GM18508 (cell line): ENCODE measurements around the gene NLRX1.
"Not testable (repeated sequence)": the region's sequence is repeated elsewhere in the genome, so short reads cannot be mapped to it uniquely, and the experiment has no call there.

Source experiments
- ATAC-seq: cut with Tn5 transposase; IDR thresholded peaks from one replicate; pipeline ENCODE4 v1.9.1; 2021; ENCODE audit warnings: moderate number of reproducible peaks; ENCODE audit not compliant: insufficient read depth, unreplicated experiment

Gene NLRX1

DNA sequence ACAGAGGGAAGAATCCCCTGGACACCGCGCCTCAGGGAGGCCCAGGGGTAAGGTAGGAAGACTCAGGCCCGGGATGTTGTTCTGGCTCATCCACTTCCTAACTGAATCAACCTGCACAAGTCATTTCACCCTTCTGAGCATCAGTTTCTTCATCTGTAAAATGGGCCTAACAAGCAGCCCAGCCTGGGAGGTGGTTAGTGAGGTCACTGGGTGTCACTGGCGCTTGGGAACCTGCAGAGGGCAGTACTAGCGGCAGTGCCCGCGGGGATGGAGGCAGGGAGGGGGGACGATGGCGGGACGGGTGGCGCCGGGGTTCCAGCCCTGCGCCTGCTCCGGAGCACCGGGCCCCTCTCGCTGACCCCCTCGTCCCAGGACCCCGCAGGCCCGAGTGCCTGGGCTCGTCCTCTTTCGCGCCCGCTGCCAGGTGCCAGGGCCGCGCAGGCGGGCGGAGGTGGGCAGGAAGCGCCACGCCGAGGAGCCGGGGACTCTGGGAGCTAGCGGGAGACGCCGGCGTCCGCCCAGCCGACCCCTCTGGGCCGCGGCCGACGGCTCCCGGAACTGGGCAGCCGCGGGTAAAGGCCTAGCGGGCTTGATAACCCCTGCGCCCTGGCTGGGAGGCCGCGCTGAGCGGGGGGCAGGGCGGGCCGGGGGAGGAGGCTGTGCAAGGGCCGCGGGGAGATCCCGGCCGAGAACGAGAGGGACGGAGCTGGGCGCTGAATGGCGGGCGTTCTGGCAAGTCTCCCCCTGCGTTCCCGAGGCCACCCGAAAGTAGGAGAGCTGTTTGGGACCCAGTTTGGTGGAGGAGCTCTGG lies at the start of gene NLRX1:
Gene NLRX1, plus strand, starts transcription at position 255 of the 811 bp plus-strand sequence. CDS start 2,679 bp downstream, outside the sequence.
- no peak for ATAC-seq

- no peak for ATAC-seq
Measured at GRCh38 chr11:119118946-119119345, 49.6 kb upstream of the NLRX1 start.

DNA sequence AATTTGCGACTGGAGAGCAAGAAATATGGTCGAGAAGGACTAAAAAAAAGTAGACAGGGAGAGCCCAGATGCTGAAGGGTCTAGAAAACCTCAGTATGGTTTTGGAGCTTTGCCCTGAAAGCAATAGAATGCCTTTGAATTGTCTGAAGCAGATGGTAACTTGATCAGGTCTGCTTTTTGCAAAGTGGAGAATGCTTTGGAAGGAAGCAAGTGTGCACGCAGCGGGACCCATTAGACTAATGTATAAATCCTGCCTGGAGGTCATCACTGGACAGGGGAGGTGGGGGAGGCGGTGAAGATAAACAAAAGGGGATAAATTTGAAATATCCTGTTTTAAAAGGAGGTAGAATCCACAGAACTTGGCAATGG lies 47.9 kb upstream of the NLRX1 start:
- ATAC-seq = no peak

DNA sequence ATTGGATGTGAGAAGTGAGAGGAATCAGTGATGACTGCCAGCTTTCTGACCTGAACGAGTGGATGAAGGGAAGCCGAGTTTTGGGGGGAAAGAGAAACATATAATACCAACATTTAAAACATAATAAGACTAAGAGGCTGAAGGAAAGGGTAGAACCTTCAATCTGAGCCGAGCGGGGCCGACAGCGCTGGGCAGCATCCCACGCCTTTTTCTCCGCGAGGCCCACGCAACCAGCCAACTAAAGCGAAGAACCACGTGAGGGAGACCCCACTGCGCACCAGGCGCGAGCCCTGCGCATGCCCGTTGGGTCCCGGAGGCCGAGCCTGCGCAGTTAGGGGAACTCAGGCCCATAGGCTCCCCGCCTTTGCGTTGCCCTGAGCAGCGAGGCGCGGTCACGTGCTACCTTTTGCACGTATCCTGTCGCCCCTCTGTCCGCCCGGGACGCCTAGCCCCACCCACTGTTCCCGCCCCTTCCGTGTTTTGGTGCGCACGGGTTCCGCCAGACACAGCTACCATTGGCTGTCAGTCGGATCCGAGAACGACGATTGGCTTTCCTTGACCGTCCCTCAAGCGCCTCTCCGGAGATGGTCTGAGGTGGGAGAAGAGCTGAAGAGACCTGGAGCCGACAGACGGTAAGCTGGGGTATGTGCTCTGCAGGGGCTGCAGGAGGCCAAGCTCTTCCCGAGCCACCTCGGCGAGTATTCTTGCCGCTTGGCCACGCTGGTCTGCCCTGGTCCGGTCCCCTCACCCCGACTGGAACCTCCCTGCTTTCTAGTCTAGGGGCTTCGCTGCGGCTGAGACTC lies 47.3 kb upstream of the NLRX1 start, which contains the start of gene HINFP:
Gene HINFP, plus strand, starts transcription at position 573 of the 803 bp plus-strand sequence. CDS start 5,365 bp downstream, outside the sequence.
- ATAC-seq = peak; percentile 68

- ATAC-seq = peak; percentile 8
Measured at GRCh38 chr11:119121811-119122124, 46.8 kb upstream of the NLRX1 start.

GRCh38 chr11:119125821-119126220 lies 42.7 kb upstream of the NLRX1 start:
- no peak for ATAC-seq

DNA sequence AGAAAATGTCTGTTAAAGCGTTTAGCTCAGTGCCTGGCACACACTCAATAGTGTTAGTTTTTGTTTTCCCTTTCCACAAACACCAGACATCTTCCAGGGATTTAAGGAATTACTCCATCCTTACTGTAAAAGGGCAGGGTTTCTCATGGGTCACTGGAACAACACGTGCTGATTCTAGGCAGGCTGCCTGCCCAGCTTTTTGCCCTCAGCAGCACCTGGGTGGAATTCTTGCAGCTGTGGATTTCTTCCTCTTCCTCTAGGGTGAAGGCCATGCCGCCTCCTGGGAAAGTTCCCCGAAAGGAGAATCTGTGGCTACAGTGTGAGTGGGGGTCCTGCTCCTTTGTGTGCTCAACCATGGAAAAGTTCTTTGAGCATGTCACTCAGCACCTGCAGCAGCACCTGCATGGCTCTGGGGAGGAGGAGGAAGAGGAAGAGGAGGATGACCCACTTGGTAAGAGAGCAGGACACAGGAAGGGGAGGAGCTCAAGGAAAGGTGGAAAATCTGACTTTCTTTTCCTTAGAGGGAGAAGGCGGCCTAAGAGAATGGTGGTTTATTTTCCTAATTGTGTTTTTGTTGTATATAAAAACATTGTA lies 41.8 kb upstream of the NLRX1 start:
- no peak for ATAC-seq

- ATAC-seq = no peak
Measured at GRCh38 chr11:119130662-119131061, 37.9 kb upstream of the NLRX1 start.

GRCh38 chr11:119134389-119134978 lies 34.0 kb upstream of the NLRX1 start:
- ATAC-seq = no peak

- ATAC-seq = not testable (repeated sequence)
Measured at GRCh38 chr11:119139276-119139675, 29.2 kb upstream of the NLRX1 start.

DNA sequence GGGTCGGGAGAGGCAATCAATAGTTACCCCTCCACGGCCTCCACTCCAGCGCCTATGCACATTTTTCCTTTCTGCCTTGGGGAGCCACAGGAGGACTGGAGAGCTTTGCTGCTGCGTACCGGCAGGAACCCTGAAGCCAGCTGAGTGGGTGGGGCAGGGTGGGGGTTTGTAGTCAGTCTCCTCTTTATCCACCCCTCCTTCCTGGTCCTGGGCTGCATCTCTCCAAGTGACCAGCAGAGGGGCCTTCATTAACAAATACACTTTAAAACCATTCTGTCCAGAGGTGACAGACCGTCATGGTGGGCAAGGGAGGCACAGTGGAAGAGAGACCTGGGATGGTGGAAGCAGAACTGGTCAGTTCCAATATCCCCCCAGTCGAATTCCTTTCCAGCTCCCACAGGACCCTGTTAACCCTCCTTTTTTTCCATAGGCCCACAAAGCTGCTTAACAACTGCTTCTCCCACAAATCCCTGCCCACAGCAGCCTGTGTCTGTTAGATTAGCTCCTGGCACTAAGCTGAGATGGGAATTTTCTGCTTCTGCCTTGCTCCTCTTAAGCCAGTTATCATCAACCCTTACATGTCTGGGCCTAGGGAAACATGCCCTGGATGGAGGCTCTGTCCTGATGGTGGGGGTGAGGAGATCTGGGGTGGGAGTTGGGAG lies 23.6 kb upstream of the NLRX1 start:
- ATAC-seq = no peak

DNA sequence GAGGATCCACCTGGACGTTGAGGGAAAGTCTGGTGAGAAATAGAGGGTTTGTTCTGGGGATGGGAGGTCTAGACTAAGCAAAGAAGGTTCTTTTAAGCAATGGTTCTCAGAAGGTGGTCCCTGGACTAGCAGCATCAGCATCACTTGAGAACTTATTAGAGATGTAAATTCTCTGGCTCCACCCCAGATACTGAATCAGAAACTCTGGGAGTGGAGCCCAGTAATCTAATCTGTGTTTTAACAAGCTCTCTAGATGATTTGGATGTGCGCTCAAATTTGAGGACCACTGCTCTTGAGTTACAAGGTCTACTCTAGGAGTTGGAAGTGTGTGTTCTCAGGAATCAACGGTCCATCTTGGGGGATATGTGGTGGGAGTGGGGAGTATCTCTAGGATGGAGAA lies 23.0 kb upstream of the NLRX1 start:
- ATAC-seq = no peak

DNA sequence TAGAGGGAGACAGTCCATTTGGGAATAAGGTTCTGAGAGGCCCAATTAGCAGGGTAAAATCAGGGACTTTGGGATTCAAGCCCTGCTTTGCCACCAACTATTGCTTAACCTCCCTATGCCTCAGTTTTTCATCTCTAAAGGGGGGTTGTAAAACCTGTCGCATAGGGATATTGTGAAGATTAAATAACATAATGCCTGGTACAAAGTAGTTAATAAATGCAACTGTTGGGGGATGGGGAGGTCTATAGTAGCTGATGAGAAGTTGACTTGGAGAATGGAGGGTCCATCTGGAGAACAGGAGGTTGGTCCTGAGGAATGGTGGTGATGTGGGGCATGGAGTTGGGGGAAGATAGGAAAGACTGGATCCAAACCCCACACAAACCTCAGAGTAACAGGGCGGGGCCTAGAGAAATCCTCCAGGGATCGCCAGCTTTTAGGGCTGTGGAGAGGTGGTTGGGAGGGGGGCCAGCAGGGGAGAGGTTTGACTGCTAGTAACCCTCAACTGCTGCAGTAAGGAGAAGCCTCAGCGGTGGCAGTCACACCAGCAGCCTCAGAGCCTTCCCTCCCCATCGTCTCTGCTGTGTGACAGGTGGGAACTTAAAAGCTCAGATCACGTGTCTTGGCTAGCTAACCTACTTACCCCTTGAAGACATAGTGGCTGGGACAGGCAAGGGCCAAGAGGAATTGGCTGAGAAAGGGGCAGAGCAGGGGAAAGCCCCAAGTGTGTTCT lies 20.8 kb upstream of the NLRX1 start:
- ATAC-seq = no peak

GRCh38 chr11:119148720-119149017 lies 19.9 kb upstream of the NLRX1 start:
- no peak for ATAC-seq

DNA sequence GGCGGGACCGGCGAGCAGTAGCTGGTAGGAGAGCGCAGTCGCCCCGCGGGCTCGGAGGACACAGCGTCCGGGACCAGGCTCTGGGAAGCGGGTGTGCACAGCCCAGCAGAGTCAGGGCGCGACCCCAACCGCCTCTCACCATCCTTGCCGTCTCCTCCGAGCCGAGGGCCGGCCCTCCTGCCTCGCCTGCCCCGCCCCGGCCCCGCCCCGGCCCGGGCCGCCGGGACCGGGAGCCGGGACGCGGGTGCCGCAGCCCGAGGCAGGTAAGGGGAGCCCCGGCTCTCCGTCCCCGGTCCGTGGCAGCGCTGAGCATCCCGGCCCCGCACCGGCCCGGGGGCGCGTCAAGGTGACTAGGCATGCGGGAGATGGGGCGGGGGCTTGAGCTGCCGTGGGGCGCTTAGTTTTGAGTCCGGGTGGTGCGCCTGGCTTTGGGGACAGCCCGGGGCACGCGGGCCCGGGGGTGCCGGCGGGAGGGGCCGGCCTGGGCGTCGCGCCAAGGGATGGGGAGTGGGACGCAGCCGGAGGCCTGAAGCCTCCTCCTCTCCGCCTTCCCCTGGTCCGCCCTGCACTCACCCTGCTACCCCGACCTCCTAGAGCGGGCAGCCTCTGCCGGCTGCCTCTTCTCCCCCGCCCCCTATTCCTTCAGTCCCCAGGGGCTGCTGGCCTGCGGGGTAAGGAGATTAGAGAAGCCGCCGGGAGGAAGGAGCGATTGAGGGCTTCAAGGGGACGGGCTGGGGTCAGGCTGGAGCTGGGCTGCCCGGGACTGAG lies 19.3 kb upstream of the NLRX1 start, which contains the start of gene ABCG4:
Gene ABCG4, plus strand, starts transcription at position 35 of the 768 bp plus-strand sequence. CDS start 914 bp downstream, outside the sequence.
- ATAC-seq = no peak

- ATAC-seq = no peak
Measured at GRCh38 chr11:119149786-119150275, 18.7 kb upstream of the NLRX1 start.

DNA sequence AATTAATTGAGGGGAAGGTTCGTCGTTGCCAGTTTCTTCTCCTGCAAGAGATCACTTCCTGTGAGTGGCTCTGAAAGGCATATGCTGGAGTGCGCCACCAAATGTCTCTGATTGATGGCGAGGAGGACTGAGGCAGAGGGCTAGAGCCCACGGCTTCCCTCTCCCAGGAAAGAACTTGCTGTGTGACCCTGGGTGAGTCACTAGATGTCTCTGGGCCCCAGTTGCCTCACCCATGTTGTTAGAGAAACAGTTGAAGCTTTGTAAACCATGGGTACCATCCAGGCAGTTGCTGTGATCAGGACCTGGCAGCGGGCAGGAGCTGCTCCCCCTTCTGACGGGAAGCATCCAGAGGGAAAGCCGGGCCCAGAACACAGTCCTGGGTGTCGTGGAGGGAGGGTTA lies 16.5 kb upstream of the NLRX1 start:
- no peak for ATAC-seq

DNA sequence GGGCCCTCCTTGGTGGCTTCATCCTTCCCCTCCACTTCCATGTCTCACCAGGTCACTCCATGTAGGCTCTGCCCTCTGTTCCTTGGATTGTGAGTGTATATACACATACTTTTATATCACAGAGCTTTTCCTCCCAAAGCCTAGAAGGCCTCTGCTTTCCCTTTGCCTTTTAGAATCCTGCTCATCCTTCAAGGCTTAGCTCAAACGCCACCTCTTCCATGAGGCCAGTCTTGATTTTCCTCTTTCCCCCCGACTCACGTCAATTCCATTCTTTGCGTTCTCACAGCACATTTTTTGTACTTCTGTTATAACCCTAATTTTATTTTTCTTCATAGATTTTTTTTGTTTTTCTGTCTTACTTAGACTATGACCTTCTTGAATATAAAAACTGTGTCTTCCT lies 15.9 kb upstream of the NLRX1 start:
- ATAC-seq = no peak
